ENCODE data around the gene H2BK1. TPM values are rescaled to one million over a fixed set of nuclear protein-coding genes. Genes with fewer than 3 reads are reported as not detected.

The H2BK1 gene
- not detected for total RNA-seq

- Mint-ChIP-seq H3K9me3 (no peaks in the 10 kb centered on the region), H3K27me3 (no peaks in the 10 kb centered on the region), H3K4me3 (no peak within 1 kb of the TSS), H3K36me3 (ENCODE audit: low read depth) (peaks cover 24% of the 10 kb centered on the region), H3K27ac (no peak within 1 kb of the TSS), H3K4me1 (ENCODE audit: low read depth) (peaks cover 20% of the 10 kb centered on the region)
- ATAC-seq (no peak), DNase-seq (no peak)
- POLR2A ChIA-PET: interaction anchor here (1.1 to 5.7 kb wide), 3 partner anchors 9 to 16 kb away, joined by 3 to 22 read pairs (median 6); partner anchors contain the start of gene ABCF2
- CTCF ChIA-PET: interaction anchor here (1.6 to 2.0 kb wide), 2 partner anchors 34 kb away, joined by 6 read pairs; no protein-coding TSS in a partner anchor
- no peak for TF ChIP-seq CTCF (IDR thresholded peaks at IDR 0.05)
- intact Hi-C loops (cut with micrococcal nuclease): no loop called here
Measured at GRCh38 chr7:151210087-151210854, at the start of gene H2BK1. H2BK1 (minus strand) TSS chr7:151210488; CDS start chr7:151210318, 170 bp downstream.

GRCh38 chr7:151257990-151258389 is 47.7 kb upstream of the H2BK1 start:
- H3K27ac Mint-ChIP-seq: no peak overlapping the region
- CTCF ChIA-PET: no interaction called here

GRCh38 chr7:151256410-151257045 is 46.2 kb upstream of the H2BK1 start:
- intact Hi-C loops (cut with micrococcal nuclease): no loop called here
- Mint-ChIP-seq H3K27ac (no peak overlapping the region), H3K36me3 (ENCODE audit: low read depth) (no peaks in the 10 kb centered on the region), H3K4me1 (ENCODE audit: low read depth) (peaks cover 3% of the 10 kb centered on the region), H3K27me3 (peaks cover 6% of the 10 kb centered on the region), H3K4me3 (no peak overlapping the region), H3K9me3 (no peaks in the 10 kb centered on the region)
- ATAC-seq (no peak), DNase-seq (no peak)
- ChIA-PET CTCF (interaction anchor here (0.6 to 0.9 kb wide), 3 partner anchors 13 to 145 kb away, joined by 3 read pairs; no protein-coding TSS in a partner anchor), POLR2A (interaction anchor here (0.9 kb wide), 1 partner anchor 19 kb away, joined by 3 read pairs; no protein-coding TSS in a partner anchor)
- no peak for TF ChIP-seq CTCF (IDR thresholded peaks at IDR 0.05)

More at GRCh38 chr7:151257990-151258389, 47.7 kb upstream of the H2BK1 start:
- no peak overlapping the region for H3K4me3 Mint-ChIP-seq
- no peaks in the 10 kb centered on the region for H3K36me3 Mint-ChIP-seq (ENCODE audit: low read depth)
- no peaks in the 10 kb centered on the region for H3K9me3 Mint-ChIP-seq
- H3K4me1 Mint-ChIP-seq (ENCODE audit: low read depth): no peaks in the 10 kb centered on the region
- no peaks in the 10 kb centered on the region for H3K27me3 Mint-ChIP-seq
- no peak for TF ChIP-seq CTCF (IDR thresholded peaks at IDR 0.05)
- POLR2A ChIA-PET: no interaction called here
- ATAC-seq: no peak
- intact Hi-C loops (cut with micrococcal nuclease): no loop called here
- no peak for DNase-seq

- no peak overlapping the region for H3K27ac Mint-ChIP-seq
- ATAC-seq (no peak), DNase-seq (no peak)
- TF ChIP-seq CTCF (IDR thresholded peaks at IDR 0.05): no peak
- intact Hi-C loops (cut with micrococcal nuclease): no loop called here
- H3K4me1 Mint-ChIP-seq (ENCODE audit: low read depth): peaks cover 9% of the 10 kb centered on the region
- no peak overlapping the region for H3K4me3 Mint-ChIP-seq
- no peaks in the 10 kb centered on the region for H3K9me3 Mint-ChIP-seq
- ChIA-PET CTCF (interaction anchor here (0.9 to 1.0 kb wide), 2 partner anchors 10 to 12 kb away, joined by 3 read pairs; no protein-coding TSS in a partner anchor), POLR2A (interaction anchor here (0.6 to 1.0 kb wide), 2 partner anchors 55 to 168 kb away, joined by 3 read pairs; no protein-coding TSS in a partner anchor)
- H3K36me3 Mint-ChIP-seq (ENCODE audit: low read depth): no peaks in the 10 kb centered on the region
- H3K27me3 Mint-ChIP-seq: peaks cover 13% of the 10 kb centered on the region
Measured at GRCh38 chr7:151255390-151255789, 45.1 kb upstream of the H2BK1 start.
